HG03565 (cell line): ENCODE measurements around the gene CTNNA2.
"Not testable (repeated sequence)": the region's sequence is repeated elsewhere in the genome, so short reads cannot be mapped to it uniquely, and the experiment has no call there.

ENCODE experiments used
- ATAC-seq: cut with Tn5 transposase; IDR thresholded peaks from one replicate; pipeline ENCODE4 v1.9.1; 2021; ENCODE audit warnings: mild to moderate bottlenecking, moderate library complexity; ENCODE audit not compliant: unreplicated experiment

CTNNA2 gene

GRCh38 chr2:80168801-80169200 is 656.0 kb downstream of the CTNNA2 start:
- ATAC-seq: no peak

GRCh38 chr2:80169811-80170594 is 657.2 kb downstream of the CTNNA2 start:
- no peak for ATAC-seq

GRCh38 chr2:80185091-80185490 is 672.2 kb downstream of the CTNNA2 start:
- no peak for ATAC-seq

- no peak for ATAC-seq
These were observed 673.4 kb downstream of the CTNNA2 start for GRCh38 chr2:80186262-80186661.

GRCh38 chr2:80187156-80187555 is 674.3 kb downstream of the CTNNA2 start:
- ATAC-seq: no peak

- no peak for ATAC-seq
These were observed 677.3 kb downstream of the CTNNA2 start for GRCh38 chr2:80190166-80190565.

- no peak for ATAC-seq
These were observed 680.7 kb downstream of the CTNNA2 start for GRCh38 chr2:80193566-80193965.

GRCh38 chr2:80195034-80195433 is 682.2 kb downstream of the CTNNA2 start:
- ATAC-seq: no peak

- ATAC-seq: no peak
These were observed 685.2 kb downstream of the CTNNA2 start for GRCh38 chr2:80198042-80198441.

- no peak for ATAC-seq
These were observed 686.7 kb downstream of the CTNNA2 start for GRCh38 chr2:80199504-80199903.

- ATAC-seq: not testable (repeated sequence)
These were observed 691.1 kb downstream of the CTNNA2 start for GRCh38 chr2:80203929-80204328.

GRCh38 chr2:80205498-80205897 is 692.6 kb downstream of the CTNNA2 start:
- ATAC-seq: no peak

GRCh38 chr2:80209458-80209857 is 696.6 kb downstream of the CTNNA2 start:
- no peak for ATAC-seq

GRCh38 chr2:80217446-80217845 is 704.6 kb downstream of the CTNNA2 start:
- ATAC-seq: no peak

- no peak for ATAC-seq
These were observed 709.8 kb downstream of the CTNNA2 start for GRCh38 chr2:80222644-80223043.

GRCh38 chr2:80231421-80231820 is 718.6 kb downstream of the CTNNA2 start:
- no peak for ATAC-seq

GRCh38 chr2:80233333-80233732 is 720.5 kb downstream of the CTNNA2 start:
- no peak for ATAC-seq

GRCh38 chr2:80238692-80239469 is 726.0 kb downstream of the CTNNA2 start:
- no peak for ATAC-seq

GRCh38 chr2:80242355-80242910 is 729.6 kb downstream of the CTNNA2 start:
- no peak for ATAC-seq

- ATAC-seq: no peak
These were observed 732.2 kb downstream of the CTNNA2 start for GRCh38 chr2:80244905-80245584.

GRCh38 chr2:80246534-80246933 is 733.7 kb downstream of the CTNNA2 start:
- ATAC-seq: no peak
